ENCODE results near the gene WDR48. TPM values are rescaled to one million over a fixed set of nuclear protein-coding genes. Genes with fewer than 3 reads are reported as not detected.

WDR48 gene
- total RNA-seq, 1 donor from 2014 or later = 36.7 TPM

- intact Hi-C loops (cut with DNase I) = no loop called here
- Histone ChIP-seq H3K27me3 (no peaks in the 10 kb centered on the region), H3K4me1 (no peaks in the 10 kb centered on the region), H3K9me3 (no peaks in the 10 kb centered on the region), H3K4me3 (no peak overlapping the region), H3K36me3 (no peaks in the 10 kb centered on the region), H3K27ac (no peak overlapping the region)
- no peak for DNase-seq
- ATAC-seq = no peak
- TF ChIP-seq, protein P1, sequence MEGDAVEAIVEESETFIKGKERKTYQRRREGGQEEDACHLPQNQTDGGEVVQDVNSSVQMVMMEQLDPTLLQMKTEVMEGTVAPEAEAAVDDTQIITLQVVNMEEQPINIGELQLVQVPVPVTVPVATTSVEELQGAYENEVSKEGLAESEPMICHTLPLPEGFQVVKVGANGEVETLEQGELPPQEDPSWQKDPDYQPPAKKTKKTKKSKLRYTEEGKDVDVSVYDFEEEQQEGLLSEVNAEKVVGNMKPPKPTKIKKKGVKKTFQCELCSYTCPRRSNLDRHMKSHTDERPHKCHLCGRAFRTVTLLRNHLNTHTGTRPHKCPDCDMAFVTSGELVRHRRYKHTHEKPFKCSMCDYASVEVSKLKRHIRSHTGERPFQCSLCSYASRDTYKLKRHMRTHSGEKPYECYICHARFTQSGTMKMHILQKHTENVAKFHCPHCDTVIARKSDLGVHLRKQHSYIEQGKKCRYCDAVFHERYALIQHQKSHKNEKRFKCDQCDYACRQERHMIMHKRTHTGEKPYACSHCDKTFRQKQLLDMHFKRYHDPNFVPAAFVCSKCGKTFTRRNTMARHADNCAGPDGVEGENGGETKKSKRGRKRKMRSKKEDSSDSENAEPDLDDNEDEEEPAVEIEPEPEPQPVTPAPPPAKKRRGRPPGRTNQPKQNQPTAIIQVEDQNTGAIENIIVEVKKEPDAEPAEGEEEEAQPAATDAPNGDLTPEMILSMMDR (IDR thresholded peaks at IDR 0.05) = no peak
These were observed 36.4 kb upstream of the WDR48 start for GRCh38 chr3:39015418-39015817.

DNA sequence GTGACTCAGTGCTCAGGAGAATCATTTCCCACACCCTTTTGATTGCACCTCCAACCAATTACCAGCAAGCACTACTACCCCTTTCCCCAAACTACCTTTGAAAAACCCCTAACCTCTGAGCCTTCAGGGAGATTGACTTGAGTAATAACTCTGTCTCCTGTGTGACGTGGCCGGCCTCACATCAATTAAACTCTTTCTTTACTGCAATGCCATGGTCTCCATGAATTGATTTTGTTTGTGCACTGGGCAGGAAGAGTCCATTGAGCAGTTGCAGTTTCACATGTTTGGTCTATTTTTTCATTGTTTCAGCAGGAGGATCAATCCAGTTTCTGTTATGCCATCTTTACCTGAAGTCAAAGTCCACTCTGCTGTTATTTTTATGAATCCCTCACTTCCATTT is 32.5 kb upstream of the WDR48 start:
- TF ChIP-seq, protein P1 (IDR thresholded peaks at IDR 0.05) = no peak
- H3K36me3 ChIP-seq = no peaks in the 10 kb centered on the region
- H3K27ac ChIP-seq = no peak overlapping the region
- H3K4me3 ChIP-seq = no peak overlapping the region
- ATAC-seq (no peak), DNase-seq (no peak)
- H3K4me1 ChIP-seq = no peaks in the 10 kb centered on the region
- intact Hi-C loops (cut with DNase I) = no loop called here
- H3K27me3 ChIP-seq = no peaks in the 10 kb centered on the region
- H3K9me3 ChIP-seq = no peaks in the 10 kb centered on the region

DNA sequence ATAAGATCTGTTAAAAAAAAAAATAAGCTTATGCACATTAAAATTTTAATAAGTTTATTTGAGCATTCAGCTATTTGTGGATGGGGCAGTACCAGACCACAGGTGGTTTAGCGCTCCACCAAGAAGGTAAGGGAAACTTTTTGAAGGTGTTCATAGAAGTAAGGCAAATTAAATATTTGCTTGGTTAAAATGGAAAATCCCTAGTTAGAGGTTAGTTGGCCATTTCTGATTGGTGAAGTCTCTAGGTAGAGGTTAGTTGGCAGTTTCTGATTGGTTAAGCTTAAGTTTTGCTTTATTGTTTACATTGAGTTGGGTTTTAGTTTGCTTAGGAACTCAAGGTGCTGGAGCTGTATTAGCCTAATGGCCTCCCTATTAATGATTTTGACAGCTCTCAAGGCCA is 30.8 kb upstream of the WDR48 start:
- TF ChIP-seq, protein P1 (IDR thresholded peaks at IDR 0.05) = no peak
- ATAC-seq = no peak
- H3K27ac ChIP-seq = no peak overlapping the region
- intact Hi-C loops (cut with DNase I) = no loop called here
- H3K27me3 ChIP-seq = no peaks in the 10 kb centered on the region
- H3K36me3 ChIP-seq = no peaks in the 10 kb centered on the region
- no peak for DNase-seq
- H3K4me3 ChIP-seq = no peak overlapping the region
- H3K9me3 ChIP-seq = no peaks in the 10 kb centered on the region
- H3K4me1 ChIP-seq = no peaks in the 10 kb centered on the region

DNA sequence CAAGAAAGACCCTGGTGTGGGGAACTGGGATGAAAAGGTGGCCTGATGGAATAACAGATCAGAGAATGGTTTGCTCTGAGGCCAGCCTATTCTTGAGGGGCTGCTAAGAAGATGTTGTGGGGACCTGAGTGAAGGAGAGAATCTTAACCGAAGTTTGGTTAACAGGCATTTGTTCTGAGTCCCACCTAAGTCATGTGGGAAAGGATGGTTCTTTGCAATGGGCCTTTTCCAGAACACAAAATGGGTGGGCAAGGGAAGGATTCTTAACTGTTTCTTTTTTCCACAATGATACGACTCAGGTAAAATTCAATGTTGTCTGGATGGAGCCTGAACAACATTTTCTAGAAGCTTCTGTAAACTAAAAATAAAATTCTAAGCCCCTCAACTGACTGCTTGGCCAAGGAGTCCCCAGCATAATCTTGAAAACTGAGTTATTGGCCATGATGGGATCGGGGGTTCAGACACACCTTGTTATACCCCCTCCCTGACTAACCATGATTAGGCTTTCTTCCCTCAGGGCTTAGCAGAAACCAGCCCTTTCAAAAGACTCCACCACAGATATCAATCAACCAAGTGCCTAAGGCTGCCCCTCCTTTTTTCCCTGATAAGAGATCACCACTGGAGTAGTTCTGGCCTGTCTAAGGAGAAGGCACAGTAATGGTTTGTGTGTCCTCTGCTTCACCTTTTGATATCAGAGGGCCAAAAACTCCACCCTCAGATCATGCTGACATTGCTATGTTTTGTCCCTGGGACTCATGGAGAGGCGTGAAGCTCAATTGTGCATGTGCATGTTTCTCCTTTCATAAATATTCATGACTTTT is 30.1 kb upstream of the WDR48 start:
- Histone ChIP-seq H3K4me1 (no peaks in the 10 kb centered on the region), H3K9me3 (no peaks in the 10 kb centered on the region), H3K36me3 (no peaks in the 10 kb centered on the region), H3K27me3 (no peaks in the 10 kb centered on the region), H3K4me3 (no peak overlapping the region), H3K27ac (no peak overlapping the region)
- intact Hi-C loops (cut with DNase I) = no loop called here
- TF ChIP-seq, protein P1 (IDR thresholded peaks at IDR 0.05) = no peak
- DNase-seq (no peak), ATAC-seq (no peak)

DNA sequence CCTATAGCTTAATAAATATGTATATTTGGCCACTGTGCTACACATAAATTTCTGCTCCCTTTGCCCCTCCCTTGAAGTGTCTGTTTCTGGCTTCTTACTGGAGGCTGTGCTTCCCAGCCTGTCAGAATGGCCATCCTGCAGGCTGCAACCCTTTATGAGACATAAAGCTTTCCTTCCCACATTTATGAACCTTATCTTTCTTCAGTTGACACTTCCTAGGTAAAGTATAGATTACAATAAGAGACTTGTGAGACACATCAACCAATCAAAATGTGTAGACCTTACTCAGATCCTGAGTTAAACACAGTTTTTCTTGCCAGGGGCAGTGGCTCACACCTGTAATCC is 29.6 kb upstream of the WDR48 start:
- intact Hi-C loops (cut with DNase I) = no loop called here
- Histone ChIP-seq H3K36me3 (no peaks in the 10 kb centered on the region), H3K4me3 (no peak overlapping the region), H3K9me3 (no peaks in the 10 kb centered on the region), H3K27me3 (no peaks in the 10 kb centered on the region), H3K4me1 (no peaks in the 10 kb centered on the region), H3K27ac (no peak overlapping the region)
- ATAC-seq = no peak
- no peak for DNase-seq
- TF ChIP-seq, protein P1 (IDR thresholded peaks at IDR 0.05) = no peak

DNA sequence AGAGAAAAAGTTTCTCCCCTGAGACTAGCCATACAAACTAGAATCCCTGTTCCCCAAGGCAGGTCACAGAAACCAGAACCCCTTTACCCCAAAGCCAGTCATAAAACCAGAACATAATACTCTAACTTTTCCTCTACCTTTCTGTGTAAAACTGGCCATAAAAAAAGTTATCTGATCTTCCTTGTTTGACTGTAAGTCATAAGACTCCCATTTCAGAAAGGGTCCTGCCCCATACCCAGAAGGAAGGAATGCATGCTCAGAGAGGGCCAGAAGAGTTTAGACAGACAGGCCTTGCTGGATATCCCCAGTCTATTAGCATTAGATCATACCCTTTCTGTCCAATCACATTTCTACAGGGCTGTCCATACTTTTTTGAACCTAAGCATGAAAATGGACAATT is 27.3 kb upstream of the WDR48 start:
- TF ChIP-seq, protein P1 (IDR thresholded peaks at IDR 0.05) = no peak
- Histone ChIP-seq H3K36me3 (no peaks in the 10 kb centered on the region), H3K27ac (no peak overlapping the region), H3K27me3 (no peaks in the 10 kb centered on the region), H3K9me3 (no peaks in the 10 kb centered on the region), H3K4me3 (no peak overlapping the region), H3K4me1 (no peaks in the 10 kb centered on the region)
- no peak for ATAC-seq
- DNase-seq = no peak
- intact Hi-C loops (cut with DNase I) = no loop called here

Data from upper lobe of right lung (tissue), 1 donor.